NT2/D1 (cell line): ENCODE data around the gene PPP2R5C.

Source experiments
- DNase-seq: peaks from one replicate; pipeline ENCODE4 v3.0.0-alpha.2; 2011; ENCODE audit warnings: low read depth, low spot score
- H3K27me3 ChIP-seq: 2 replicates; pipeline ENCODE4 v1.6.0; 2011; ENCODE audit warnings: mild to moderate bottlenecking; ENCODE audit not compliant: insufficient read length, insufficient read depth
- H3K36me3 ChIP-seq: 2 replicates; pipeline ENCODE4 v1.6.1; 2011; ENCODE audit warnings: mild to moderate bottlenecking, low read length, mixed read lengths; ENCODE audit not compliant: insufficient read depth, insufficient read length
- H3K4me1 ChIP-seq: 2 replicates; pipeline ENCODE4 v1.5.1; 2011; ENCODE audit not compliant: insufficient read depth, insufficient read length
- H3K4me3 ChIP-seq: 2 replicates; pipeline ENCODE4 v1.5.1; 2011; ENCODE audit warnings: low read depth; ENCODE audit not compliant: insufficient read length
- H3K9ac ChIP-seq: 2 replicates; pipeline ENCODE4 v1.6.0; 2011; ENCODE audit warnings: low read depth; ENCODE audit not compliant: insufficient read length
- H3K9me3 ChIP-seq: 2 replicates; pipeline ENCODE4 v1.5.1; 2011; ENCODE audit warnings: mild to moderate bottlenecking, low read length; ENCODE audit not compliant: insufficient read depth
- SUZ12 ChIP-seq: IDR thresholded peaks from 2 replicates; pipeline ENCODE4 v1.6.1; 2011; ENCODE audit not compliant: insufficient read length, insufficient read depth; ENCODE audit errors: extremely low read depth
- YY1 ChIP-seq: IDR thresholded peaks from 2 replicates; pipeline ENCODE4 v1.6.1; 2011; ENCODE audit not compliant: insufficient read length, insufficient read depth
- ZNF274 ChIP-seq: IDR thresholded peaks from 2 replicates; pipeline ENCODE4 v1.6.1; 2011; ENCODE audit warnings: mild to moderate bottlenecking, low read depth, low read length

PPP2R5C gene

GRCh38 chr14:101735453-101735852, 26.1 kb upstream of the PPP2R5C start:
- Histone ChIP-seq H3K4me1 (peaks cover 8% of the 10 kb centered on the region), H3K4me3 (no peak overlapping the region), H3K9ac (no peak overlapping the region), H3K36me3 (no peaks in the 10 kb centered on the region), H3K9me3 (peaks cover 18% of the 10 kb centered on the region), H3K27me3 (no peaks in the 10 kb centered on the region)
- TF ChIP-seq YY1: no peak
- no peak for TF ChIP-seq ZNF274
- TF ChIP-seq SUZ12: no peak
- no peak for DNase-seq

GRCh38 chr14:101736071-101736470, 25.4 kb upstream of the PPP2R5C start:
- no peak for DNase-seq
- Histone ChIP-seq H3K36me3 (no peaks in the 10 kb centered on the region), H3K4me3 (no peak overlapping the region), H3K9ac (no peak overlapping the region), H3K9me3 (peaks cover 24% of the 10 kb centered on the region), H3K4me1 (peaks cover 5% of the 10 kb centered on the region), H3K27me3 (no peaks in the 10 kb centered on the region)
- no peak for TF ChIP-seq SUZ12
- no peak for TF ChIP-seq ZNF274
- no peak for TF ChIP-seq YY1

- Histone ChIP-seq H3K9me3 (peaks cover 29% of the 10 kb centered on the region), H3K36me3 (no peaks in the 10 kb centered on the region), H3K4me3 (no peak overlapping the region), H3K27me3 (no peaks in the 10 kb centered on the region), H3K4me1 (peaks cover 2% of the 10 kb centered on the region), H3K9ac (no peak overlapping the region)
- TF ChIP-seq ZNF274 (no peak), SUZ12 (no peak), YY1 (no peak)
- DNase-seq: no peak
These were observed 24.9 kb upstream of the PPP2R5C start for GRCh38 chr14:101736585-101736984.

GRCh38 chr14:101737414-101738339, 23.8 kb upstream of the PPP2R5C start:
- Histone ChIP-seq H3K4me1 (no peaks in the 10 kb centered on the region), H3K9ac (no peak overlapping the region), H3K4me3 (no peak overlapping the region), H3K36me3 (no peaks in the 10 kb centered on the region), H3K27me3 (no peaks in the 10 kb centered on the region), H3K9me3 (peaks cover 32% of the 10 kb centered on the region)
- TF ChIP-seq SUZ12: no peak
- no peak for TF ChIP-seq YY1
- TF ChIP-seq ZNF274: no peak
- no peak for DNase-seq

- no peak overlapping the region for H3K9ac ChIP-seq
- no peaks in the 10 kb centered on the region for H3K27me3 ChIP-seq
- no peaks in the 10 kb centered on the region for H3K4me1 ChIP-seq
- TF ChIP-seq YY1: no peak
- no peak for TF ChIP-seq SUZ12
- no peak for TF ChIP-seq ZNF274
- H3K4me3 ChIP-seq: no peak overlapping the region
- H3K36me3 ChIP-seq: no peaks in the 10 kb centered on the region
- H3K9me3 ChIP-seq: peaks cover 32% of the 10 kb centered on the region
- DNase-seq: no peak
These were observed 22.7 kb upstream of the PPP2R5C start for GRCh38 chr14:101738703-101739320.

- H3K27me3 ChIP-seq: no peaks in the 10 kb centered on the region
- TF ChIP-seq SUZ12: no peak
- TF ChIP-seq ZNF274: no peak
- TF ChIP-seq YY1: no peak
- no peak for DNase-seq
- H3K36me3 ChIP-seq: no peaks in the 10 kb centered on the region
- peaks cover 32% of the 10 kb centered on the region for H3K9me3 ChIP-seq
- H3K4me3 ChIP-seq: no peak overlapping the region
- no peak overlapping the region for H3K9ac ChIP-seq
- no peaks in the 10 kb centered on the region for H3K4me1 ChIP-seq
These were observed 21.9 kb upstream of the PPP2R5C start for GRCh38 chr14:101739446-101740141.
